ENCODE measurements around the gene EYA2.

The EYA2 gene

GRCh38 chr20:46987001-46987400 is 92.4 kb downstream of the EYA2 start:
- POLR2A ChIA-PET, result interaction anchor here (0.6 kb wide), 1 partner anchor 93 kb away, joined by 4 read pairs; no protein-coding TSS in a partner anchor
- no peak for TF ChIP-seq SP1 (IDR thresholded peaks at IDR 0.05)
- TF ChIP-seq HDGF (IDR thresholded peaks at IDR 0.05; ENCODE audit: borderline replicate concordance), result no peak
- TF ChIP-seq ARNT (IDR thresholded peaks at IDR 0.05), result no peak
- TF ChIP-seq FOXM1 (IDR thresholded peaks at IDR 0.05; ENCODE audit: borderline replicate concordance), result no peak
- no peak for TF ChIP-seq ELF4 (IDR thresholded peaks at IDR 0.05)
- no peak for TF ChIP-seq TARDBP (IDR thresholded peaks at IDR 0.05)
- TF ChIP-seq BHLHE40 (IDR thresholded peaks at IDR 0.05; ENCODE audit: borderline replicate concordance), result no peak
- DNase-seq (ENCODE audit: extremely low spot score), result no peak
- CTCF ChIA-PET, result no interaction called here

GRCh38 chr20:46990017-46990595 is 95.5 kb downstream of the EYA2 start:
- ChIA-PET CTCF (no interaction called here), POLR2A (no interaction called here)
- DNase-seq (ENCODE audit: extremely low spot score), result no peak
- TF ChIP-seq FOXM1 (IDR thresholded peaks at IDR 0.05; ENCODE audit: borderline replicate concordance) (no peak), SUZ12 (IDR thresholded peaks at IDR 0.05) (no peak), ELF4 (IDR thresholded peaks at IDR 0.05) (no peak), BHLHE40 (IDR thresholded peaks at IDR 0.05; ENCODE audit: borderline replicate concordance) (no peak), FOXA1 (IDR thresholded peaks at IDR 0.05) (no peak)

GRCh38 chr20:46990596-46991104 is 96.0 kb downstream of the EYA2 start:
- TF ChIP-seq ARNT (IDR thresholded peaks at IDR 0.05) (no peak), NFRKB (IDR thresholded peaks at IDR 0.05) (no peak), FOXA1 (IDR thresholded peaks at IDR 0.05) (no peak), FOXK2 (IDR thresholded peaks at IDR 0.05) (no peak), SUZ12 (IDR thresholded peaks at IDR 0.05) (no peak), HDGF (IDR thresholded peaks at IDR 0.05; ENCODE audit: borderline replicate concordance) (no peak)
- DNase-seq (ENCODE audit: extremely low spot score), result no peak
- ChIA-PET POLR2A (no interaction called here), CTCF (no interaction called here)

GRCh38 chr20:46991168-46991567 is 96.5 kb downstream of the EYA2 start:
- CTCF ChIA-PET, result no interaction called here
- TF ChIP-seq TARDBP (IDR thresholded peaks at IDR 0.05) (no peak), LEF1 (IDR thresholded peaks at IDR 0.05; ENCODE audit: borderline replicate concordance) (no peak), NFRKB (IDR thresholded peaks at IDR 0.05) (no peak), BHLHE40 (IDR thresholded peaks at IDR 0.05; ENCODE audit: borderline replicate concordance) (no peak), CTBP1 (IDR thresholded peaks at IDR 0.05; ENCODE audit: borderline replicate concordance) (no peak), FOXM1 (IDR thresholded peaks at IDR 0.05; ENCODE audit: borderline replicate concordance) (no peak), ELF4 (IDR thresholded peaks at IDR 0.05) (no peak), L3MBTL2 (conservative IDR thresholded peaks at IDR 0.05) (no peak), SUZ12 (IDR thresholded peaks at IDR 0.05) (no peak), SP1 (IDR thresholded peaks at IDR 0.05) (no peak), ARNT (IDR thresholded peaks at IDR 0.05) (no peak), PKNOX1 (IDR thresholded peaks at IDR 0.05) (no peak), FOXA1 (IDR thresholded peaks at IDR 0.05) (no peak), HDGF (IDR thresholded peaks at IDR 0.05; ENCODE audit: borderline replicate concordance) (no peak), FOXK2 (IDR thresholded peaks at IDR 0.05) (no peak), ZNF384 (IDR thresholded peaks at IDR 0.05) (no peak)

GRCh38 chr20:46991880-46992639 is 97.4 kb downstream of the EYA2 start:
- no peak for TF ChIP-seq PKNOX1 (IDR thresholded peaks at IDR 0.05)
- no peak for TF ChIP-seq HDGF (IDR thresholded peaks at IDR 0.05; ENCODE audit: borderline replicate concordance)
- ChIA-PET POLR2A (no interaction called here), CTCF (no interaction called here)
- DNase-seq (ENCODE audit: extremely low spot score), result no peak

More at GRCh38 chr20:46991168-46991567, 96.5 kb downstream of the EYA2 start:
- POLR2A ChIA-PET, result no interaction called here
- no peak for DNase-seq (ENCODE audit: extremely low spot score)

- DNase-seq (ENCODE audit: extremely low spot score), result no peak
- ChIA-PET CTCF (no interaction called here), POLR2A (no interaction called here)
- TF ChIP-seq FOXA1 (IDR thresholded peaks at IDR 0.05) (no peak), HDGF (IDR thresholded peaks at IDR 0.05; ENCODE audit: borderline replicate concordance) (no peak), FOXM1 (IDR thresholded peaks at IDR 0.05; ENCODE audit: borderline replicate concordance) (no peak)
These were observed 98.0 kb downstream of the EYA2 start for GRCh38 chr20:46992640-46993035.

- TF ChIP-seq FOXK2 (IDR thresholded peaks at IDR 0.05), result no peak
- TF ChIP-seq PKNOX1 (IDR thresholded peaks at IDR 0.05), result no peak
- TF ChIP-seq LEF1 (IDR thresholded peaks at IDR 0.05; ENCODE audit: borderline replicate concordance), result no peak
- TF ChIP-seq BHLHE40 (IDR thresholded peaks at IDR 0.05; ENCODE audit: borderline replicate concordance), result no peak
- TF ChIP-seq NFRKB (IDR thresholded peaks at IDR 0.05), result no peak
- no peak for TF ChIP-seq ZNF384 (IDR thresholded peaks at IDR 0.05)
- TF ChIP-seq ARNT (IDR thresholded peaks at IDR 0.05), result no peak
- no peak for TF ChIP-seq L3MBTL2 (conservative IDR thresholded peaks at IDR 0.05)
- no peak for TF ChIP-seq ELF4 (IDR thresholded peaks at IDR 0.05)
- no peak for TF ChIP-seq SP1 (IDR thresholded peaks at IDR 0.05)
- TF ChIP-seq FOXM1 (IDR thresholded peaks at IDR 0.05; ENCODE audit: borderline replicate concordance), result no peak
- TF ChIP-seq TARDBP (IDR thresholded peaks at IDR 0.05), result no peak
- TF ChIP-seq HDGF (IDR thresholded peaks at IDR 0.05; ENCODE audit: borderline replicate concordance), result no peak
- no peak for TF ChIP-seq SUZ12 (IDR thresholded peaks at IDR 0.05)
- no peak for DNase-seq (ENCODE audit: extremely low spot score)
- CTCF ChIA-PET, result no interaction called here
- POLR2A ChIA-PET, result no interaction called here
These were observed 98.9 kb downstream of the EYA2 start for GRCh38 chr20:46993465-46994095.

Data from HEK293T (cell line).